Measurements from ENCODE around the gene EFNA5.

DNA sequence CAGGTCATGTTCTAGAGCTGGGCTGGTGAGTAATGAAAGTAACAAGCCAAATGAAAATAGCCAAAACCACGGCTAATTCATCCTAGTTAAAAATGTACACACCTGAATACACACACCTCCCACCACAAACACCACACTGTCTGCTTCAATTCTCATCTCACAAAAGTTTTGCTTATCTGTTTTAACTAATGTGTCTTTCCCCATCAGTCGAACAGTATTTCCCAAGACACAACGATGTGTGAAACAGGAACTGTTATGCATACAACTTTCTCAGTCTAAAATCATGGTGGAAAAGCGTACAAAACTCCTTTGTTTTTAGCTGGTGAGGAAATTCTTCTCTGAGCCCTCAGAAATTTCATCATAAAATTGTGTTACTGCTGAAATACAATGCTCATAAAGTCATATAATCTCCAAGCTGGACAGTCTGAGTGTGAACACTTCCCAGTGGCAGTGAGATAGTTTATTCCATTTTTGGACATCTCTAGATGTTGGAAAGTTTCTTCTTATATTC is 242.4 kb downstream of the EFNA5 start:
- TF ChIP-seq, protein P1, sequence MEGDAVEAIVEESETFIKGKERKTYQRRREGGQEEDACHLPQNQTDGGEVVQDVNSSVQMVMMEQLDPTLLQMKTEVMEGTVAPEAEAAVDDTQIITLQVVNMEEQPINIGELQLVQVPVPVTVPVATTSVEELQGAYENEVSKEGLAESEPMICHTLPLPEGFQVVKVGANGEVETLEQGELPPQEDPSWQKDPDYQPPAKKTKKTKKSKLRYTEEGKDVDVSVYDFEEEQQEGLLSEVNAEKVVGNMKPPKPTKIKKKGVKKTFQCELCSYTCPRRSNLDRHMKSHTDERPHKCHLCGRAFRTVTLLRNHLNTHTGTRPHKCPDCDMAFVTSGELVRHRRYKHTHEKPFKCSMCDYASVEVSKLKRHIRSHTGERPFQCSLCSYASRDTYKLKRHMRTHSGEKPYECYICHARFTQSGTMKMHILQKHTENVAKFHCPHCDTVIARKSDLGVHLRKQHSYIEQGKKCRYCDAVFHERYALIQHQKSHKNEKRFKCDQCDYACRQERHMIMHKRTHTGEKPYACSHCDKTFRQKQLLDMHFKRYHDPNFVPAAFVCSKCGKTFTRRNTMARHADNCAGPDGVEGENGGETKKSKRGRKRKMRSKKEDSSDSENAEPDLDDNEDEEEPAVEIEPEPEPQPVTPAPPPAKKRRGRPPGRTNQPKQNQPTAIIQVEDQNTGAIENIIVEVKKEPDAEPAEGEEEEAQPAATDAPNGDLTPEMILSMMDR (IDR thresholded peaks at IDR 0.05; ENCODE audit: low read depth, low read length), result no peak
- TF ChIP-seq POLR2A (IDR thresholded peaks at IDR 0.05; ENCODE audit: extremely low read depth, insufficient read length), result no peak
- TF ChIP-seq, protein P2, sequence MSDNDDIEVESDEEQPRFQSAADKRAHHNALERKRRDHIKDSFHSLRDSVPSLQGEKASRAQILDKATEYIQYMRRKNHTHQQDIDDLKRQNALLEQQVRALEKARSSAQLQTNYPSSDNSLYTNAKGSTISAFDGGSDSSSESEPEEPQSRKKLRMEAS (IDR thresholded peaks at IDR 0.05; ENCODE audit: low read depth, low read length), result no peak

Data from NB4 (cell line).